Omental fat pad (tissue), 4 donors: Measurements from ENCODE around the gene IRF7. TPM values are rescaled to one million over a fixed set of nuclear protein-coding genes. Genes with fewer than 3 reads are reported as not detected.

Source experiments
- ATAC-seq: fragments of 150-250 bp; one replicate; pipeline ENCODE4 v1.9.1; 2016; ENCODE audit warnings: mild to moderate bottlenecking, moderate library complexity; ENCODE audit not compliant: low FRiP score
- DNase-seq: peaks from one replicate; pipeline ENCODE4 v3.0.0-alpha.2; 2019; ENCODE audit warnings: low spot score
- small RNA-seq: library from RNA; depleted of rRNA; stranded (forward); fragments of <200 nt; gene quantifications from one replicate; pipeline ENCODE3, GENCODE V24; 2016
- total RNA-seq, 4 donors: library from RNA; depleted of rRNA; stranded (reverse); fragments of >200 nt; gene quantifications; one replicate each; pipeline ENCODE4 v1.1.0, GENCODE V29; 2016
- TF ChIP-seq, protein P1 (sequence below), 3 donors: fragments of 450-650 bp; IDR thresholded peaks; one replicate each; pipeline ENCODE4 v1.5.1; 2016 to 2017; ENCODE audit warnings: antibody characterized with exemption in 3 of 3, mild to moderate bottlenecking in 3 of 3, moderate library complexity in 2 of 3

Gene IRF7
- total RNA-seq, 4 donors from 2014 or later: 15.4 to 56.8 (median 35.6) TPM

- DNase-seq: no peak
- ATAC-seq: no peak
- TF ChIP-seq, protein P1, sequence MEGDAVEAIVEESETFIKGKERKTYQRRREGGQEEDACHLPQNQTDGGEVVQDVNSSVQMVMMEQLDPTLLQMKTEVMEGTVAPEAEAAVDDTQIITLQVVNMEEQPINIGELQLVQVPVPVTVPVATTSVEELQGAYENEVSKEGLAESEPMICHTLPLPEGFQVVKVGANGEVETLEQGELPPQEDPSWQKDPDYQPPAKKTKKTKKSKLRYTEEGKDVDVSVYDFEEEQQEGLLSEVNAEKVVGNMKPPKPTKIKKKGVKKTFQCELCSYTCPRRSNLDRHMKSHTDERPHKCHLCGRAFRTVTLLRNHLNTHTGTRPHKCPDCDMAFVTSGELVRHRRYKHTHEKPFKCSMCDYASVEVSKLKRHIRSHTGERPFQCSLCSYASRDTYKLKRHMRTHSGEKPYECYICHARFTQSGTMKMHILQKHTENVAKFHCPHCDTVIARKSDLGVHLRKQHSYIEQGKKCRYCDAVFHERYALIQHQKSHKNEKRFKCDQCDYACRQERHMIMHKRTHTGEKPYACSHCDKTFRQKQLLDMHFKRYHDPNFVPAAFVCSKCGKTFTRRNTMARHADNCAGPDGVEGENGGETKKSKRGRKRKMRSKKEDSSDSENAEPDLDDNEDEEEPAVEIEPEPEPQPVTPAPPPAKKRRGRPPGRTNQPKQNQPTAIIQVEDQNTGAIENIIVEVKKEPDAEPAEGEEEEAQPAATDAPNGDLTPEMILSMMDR (IDR thresholded peaks at IDR 0.05): no peak
Observed at GRCh38 chr11:565921-566509, 49.7 kb downstream of the IRF7 start.

- ATAC-seq (no peak), DNase-seq (no peak)
- TF ChIP-seq, protein P1 (IDR thresholded peaks at IDR 0.05): no peak
Observed at GRCh38 chr11:563812-564578, 51.8 kb downstream of the IRF7 start.

DNA sequence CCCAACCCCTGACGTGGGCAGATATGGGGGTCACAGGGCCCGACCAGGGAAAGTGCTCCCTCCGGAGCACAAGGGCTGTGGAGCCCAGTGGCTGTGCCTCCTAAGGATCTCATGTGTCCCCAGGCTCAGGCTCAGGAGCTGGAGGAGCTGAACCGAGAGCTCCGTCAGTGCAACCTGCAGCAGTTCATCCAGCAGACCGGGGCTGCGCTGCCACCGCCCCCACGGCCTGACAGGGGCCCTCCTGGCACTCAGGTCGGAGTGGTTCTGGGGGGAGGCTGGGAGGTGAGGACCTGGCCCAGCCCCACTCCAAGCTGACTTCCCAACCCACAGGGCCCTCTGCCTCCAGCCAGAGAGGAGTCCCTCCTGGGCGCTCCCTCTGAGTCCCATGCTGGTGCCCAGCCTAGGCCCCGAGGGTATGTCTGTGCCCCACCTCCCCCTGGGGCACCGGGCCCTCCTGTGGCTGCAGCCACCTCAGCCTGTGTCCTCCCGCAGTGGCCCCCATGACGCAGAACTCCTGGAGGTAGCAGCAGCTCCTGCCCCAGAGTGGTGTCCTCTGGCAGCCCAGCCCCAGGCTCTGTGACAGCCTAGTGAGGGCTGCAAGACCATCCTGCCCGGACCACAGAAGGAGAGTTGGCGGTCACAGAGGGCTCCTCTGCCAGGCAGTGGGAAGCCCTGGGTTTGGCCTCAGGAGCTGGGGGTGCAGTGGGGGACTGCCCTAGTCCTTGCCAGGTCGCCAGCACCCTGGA lies 52.5 kb downstream of the IRF7 start:
- TF ChIP-seq, protein P1 (IDR thresholded peaks at IDR 0.05): no peak
- no peak for ATAC-seq
- DNase-seq: no peak

Small RNAs within 50 kb of the gene (small RNA-seq; reads per million reads assigned to genes)
- gene MIR210: 5.4 reads per million, percentile 78 among the genes with 10 or more reads in this experiment

Other genes starting within 250 kb of the IRF7 start
- gene B4GALNT4, start 246.5 kb downstream of the IRF7 start, total RNA-seq: 1 to 10 TPM; 1.4 to 4.1 (median 2.5) TPM
- under 1 TPM in 3 of 4 donors, not detected in 1; 0.09 to 0.96 (median 0.95) TPM for gene PKP3, start 221.7 kb downstream of the IRF7 start, total RNA-seq
- 10 to 100 TPM; 17.6 to 42.1 (median 31.0) TPM for gene SIGIRR, start 201.0 kb downstream of the IRF7 start, total RNA-seq
- 1 to 10 TPM in 3 of 4 donors, under 1 TPM in 1; 0.79 to 3.6 (median 3.1) TPM for gene ANO9, start 173.9 kb downstream of the IRF7 start, total RNA-seq
- gene PTDSS2, start 165.7 kb downstream of the IRF7 start, total RNA-seq: 10 to 100 TPM; 33.0 to 45.2 (median 39.0) TPM
- 100 to 1,000 TPM; 218 to 259 (median 230) TPM for gene RNH1, start 108.7 kb downstream of the IRF7 start, total RNA-seq
- 10 to 100 TPM; 30.1 to 44.9 (median 35.0) TPM for gene HRAS, start 80.4 kb downstream of the IRF7 start, total RNA-seq
- under 1 TPM in 3 of 4 donors, not detected in 1; 0.24 to 0.38 (median 0.32) TPM for gene LRRC56, start 78.4 kb downstream of the IRF7 start, total RNA-seq
- gene LMNTD2, start 55.2 kb downstream of the IRF7 start, total RNA-seq: 1 to 10 TPM in 3 of 4 donors, under 1 TPM in 1; 0.95 to 5.5 (median 1.7) TPM
- 10 to 100 TPM in 3 of 4 donors, 1 to 10 TPM in 1; 9.1 to 31.8 (median 13.4) TPM for gene RASSF7, start 55.0 kb downstream of the IRF7 start, total RNA-seq
- gene PHRF1, start 39.5 kb downstream of the IRF7 start, total RNA-seq: 10 to 100 TPM; 14.7 to 34.9 (median 22.4) TPM
- gene CDHR5, start 9.0 kb upstream of the IRF7 start, total RNA-seq: not detected
- gene SCT, start 11.2 kb upstream of the IRF7 start, total RNA-seq: not detected
- gene DRD4, start 21.3 kb upstream of the IRF7 start, total RNA-seq: under 1 TPM in 1 of 4 donors, not detected in 3; 0.50 TPM
- 10 to 100 TPM; 20.3 to 29.0 (median 23.0) TPM for gene DEAF1, start 79.3 kb upstream of the IRF7 start, total RNA-seq
- gene TMEM80, start 79.9 kb upstream of the IRF7 start, total RNA-seq: 10 to 100 TPM; 16.9 to 31.5 (median 21.1) TPM
- gene EPS8L2, start 90.3 kb upstream of the IRF7 start, total RNA-seq: 10 to 100 TPM; 14.1 to 27.6 (median 22.3) TPM
- 100 to 1,000 TPM; 183 to 295 (median 239) TPM for gene TALDO1, start 131.5 kb upstream of the IRF7 start, total RNA-seq
- 10 to 100 TPM; 12.5 to 19.8 (median 15.1) TPM for gene GATD1, start 161.5 kb upstream of the IRF7 start, total RNA-seq
- gene CEND1, start 174.1 kb upstream of the IRF7 start, total RNA-seq: not detected
- 10 to 100 TPM in 3 of 4 donors, 1 to 10 TPM in 1; 7.5 to 21.9 (median 12.7) TPM for gene SLC25A22, start 182.3 kb upstream of the IRF7 start, total RNA-seq
- gene PIDD1, start 189.3 kb upstream of the IRF7 start, total RNA-seq: 10 to 100 TPM in 1 of 4 donors, 1 to 10 TPM in 3; 7.1 to 22.9 (median 8.3) TPM
- 1,000 to 10,000 TPM in 1 of 4 donors, 100 to 1,000 TPM in 3; 555 to 1,150 (median 858) TPM for gene RPLP2, start 194.0 kb upstream of the IRF7 start, total RNA-seq
- gene PNPLA2, start 203.0 kb upstream of the IRF7 start, total RNA-seq: 100 to 1,000 TPM; 256 to 543 (median 355) TPM
- gene CRACR2B, start 212.0 kb upstream of the IRF7 start, total RNA-seq: 10 to 100 TPM in 1 of 4 donors, 1 to 10 TPM in 3; 6.3 to 39.7 (median 6.9) TPM
- 100 to 1,000 TPM; 328 to 675 (median 614) TPM for gene CD151, start 217.0 kb upstream of the IRF7 start, total RNA-seq
- gene POLR2L, start 226.6 kb upstream of the IRF7 start, total RNA-seq: 100 to 1,000 TPM in 3 of 4 donors, 10 to 100 TPM in 1; 95.5 to 165 (median 110) TPM
- 100 to 1,000 TPM; 145 to 234 (median 175) TPM for gene TSPAN4, start 226.9 kb upstream of the IRF7 start, total RNA-seq